GM21717 (cell line): Measurements from ENCODE around the gene KCNJ6.

Experiments used
- ATAC-seq: cut with Tn5 transposase; IDR thresholded peaks from one replicate; pipeline ENCODE4 v1.9.1; 2021; ENCODE audit warnings: mild to moderate bottlenecking, moderate library complexity; ENCODE audit not compliant: unreplicated experiment

KCNJ6 gene

GRCh38 chr21:37868446-37869295 lies 47.6 kb downstream of the KCNJ6 start:
- ATAC-seq: no peak

DNA sequence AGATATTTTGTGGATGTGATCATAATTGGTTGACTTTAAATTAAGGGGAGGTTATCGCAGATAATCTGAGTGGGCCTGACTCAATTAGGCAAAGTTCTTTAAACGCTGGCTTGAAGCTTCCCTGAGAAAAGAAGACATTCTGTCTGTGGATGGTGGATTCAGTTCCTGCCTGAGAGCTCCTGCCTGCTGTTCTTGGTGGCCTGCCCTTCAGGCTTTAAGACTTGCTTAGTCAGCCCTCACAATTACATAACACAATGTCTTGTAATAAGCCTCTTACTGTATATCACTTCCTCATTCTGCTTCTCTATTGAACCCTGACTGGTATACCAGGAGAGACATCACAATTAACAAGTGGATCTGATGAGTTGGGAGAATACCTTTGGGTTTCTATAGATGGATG lies 50.2 kb downstream of the KCNJ6 start:
- no peak for ATAC-seq

DNA sequence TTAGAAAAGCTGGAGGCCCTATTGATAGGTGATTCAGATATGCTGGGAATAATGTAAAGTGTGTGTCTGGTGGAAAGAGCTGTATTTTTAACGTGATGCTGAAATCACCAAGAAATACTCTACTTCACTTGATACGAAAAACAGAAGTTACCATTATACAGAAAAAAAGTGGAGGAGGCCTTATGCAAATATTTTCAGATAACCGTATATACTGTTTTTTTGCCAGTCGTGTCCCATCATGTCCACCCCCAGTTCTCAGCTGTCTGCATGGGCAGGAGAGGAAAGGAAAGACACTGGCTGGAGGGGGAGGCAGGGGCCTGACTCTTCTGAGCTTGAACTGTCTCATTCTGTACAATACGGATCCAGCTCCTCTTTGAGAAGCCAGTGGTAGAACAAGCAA lies 51.1 kb downstream of the KCNJ6 start:
- no peak for ATAC-seq

- no peak for ATAC-seq
Measured at GRCh38 chr21:37863842-37864241, 52.4 kb downstream of the KCNJ6 start.

- no peak for ATAC-seq
Measured at GRCh38 chr21:37862536-37862935, 53.7 kb downstream of the KCNJ6 start.

DNA sequence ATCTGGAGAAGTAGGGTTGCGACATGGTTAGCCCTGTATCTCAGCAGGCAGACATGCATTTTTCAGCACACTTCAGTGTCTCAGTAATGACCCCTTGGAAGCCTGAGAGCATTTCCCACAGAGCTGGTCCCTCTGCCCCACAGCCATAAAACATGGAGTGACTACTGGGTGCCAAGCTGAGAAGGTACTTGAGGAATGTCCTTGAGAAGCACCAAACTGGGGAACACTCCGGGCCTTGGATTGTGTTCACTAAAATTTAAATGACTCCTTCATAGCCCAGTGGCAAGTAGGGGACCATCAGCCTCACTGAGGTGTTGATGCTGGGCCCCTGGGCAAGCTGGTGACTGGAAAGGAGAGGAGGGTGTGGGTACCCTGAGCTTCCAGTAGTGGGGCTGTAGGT lies 54.7 kb downstream of the KCNJ6 start:
- no peak for ATAC-seq

DNA sequence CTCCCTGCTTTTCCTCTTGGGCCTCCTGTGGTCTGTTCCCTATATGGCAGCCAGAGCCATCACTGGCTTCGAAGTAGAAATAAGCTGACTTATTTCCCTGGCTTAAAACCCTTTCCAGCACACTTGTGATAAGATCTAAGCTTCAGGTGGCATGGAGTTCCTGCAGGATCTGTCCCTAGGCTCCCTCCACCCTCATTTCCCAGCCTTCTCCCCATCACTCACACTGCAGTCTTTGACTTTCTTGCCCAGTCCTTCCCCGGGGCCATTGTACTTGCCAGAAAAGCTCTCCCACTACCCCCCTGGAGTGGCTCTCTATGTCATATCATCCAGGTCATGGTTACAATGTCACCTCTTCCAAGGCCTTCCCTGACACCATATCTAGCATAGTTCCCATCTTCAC lies 55.8 kb downstream of the KCNJ6 start:
- no peak for ATAC-seq

DNA sequence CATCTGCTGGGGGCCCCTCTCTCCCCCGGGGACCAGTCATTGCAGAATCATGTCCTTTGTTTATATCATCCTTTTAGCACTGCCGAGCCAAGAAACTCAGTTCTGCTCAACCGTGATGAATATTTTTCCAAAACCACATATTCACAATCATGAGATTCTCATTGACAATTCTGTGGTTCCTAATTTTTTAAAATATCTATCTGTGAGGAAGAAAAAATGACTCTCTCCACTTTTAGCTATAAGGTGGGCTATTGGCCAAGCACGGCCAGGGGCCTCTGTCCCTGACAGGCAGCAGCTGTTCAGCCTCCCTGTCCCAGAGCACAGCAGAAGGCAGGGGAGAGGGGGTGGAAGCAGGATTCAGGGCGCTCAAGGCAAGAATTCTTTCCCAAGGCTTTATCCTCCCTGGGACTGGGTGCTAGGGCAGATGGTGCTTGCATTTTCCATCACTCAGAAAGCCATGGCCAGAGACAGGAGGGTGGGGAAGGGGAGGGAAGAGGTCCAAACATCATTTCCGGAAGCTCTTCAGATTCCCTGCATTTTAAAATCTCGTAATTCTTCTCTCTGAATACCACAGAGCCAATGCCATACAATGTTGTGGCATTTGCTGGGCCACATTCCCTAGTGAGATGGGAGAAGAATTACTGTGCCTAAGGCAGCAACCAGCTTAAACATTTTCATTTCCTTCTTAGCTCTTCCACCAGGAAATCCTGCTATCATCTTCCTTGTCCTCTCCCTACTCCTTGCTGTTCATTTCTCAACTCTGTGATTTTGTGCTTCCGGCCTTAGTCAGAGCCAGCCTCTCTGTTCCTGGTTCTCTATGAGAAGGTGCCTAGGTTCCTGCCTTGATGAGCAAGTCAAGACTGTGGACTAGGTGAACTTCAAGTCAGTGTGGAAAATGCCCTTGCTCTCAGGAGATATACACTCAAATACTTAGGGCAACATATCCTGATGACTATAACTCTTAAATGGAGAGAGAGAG lies 60.3 kb downstream of the KCNJ6 start:
- ATAC-seq: no peak

DNA sequence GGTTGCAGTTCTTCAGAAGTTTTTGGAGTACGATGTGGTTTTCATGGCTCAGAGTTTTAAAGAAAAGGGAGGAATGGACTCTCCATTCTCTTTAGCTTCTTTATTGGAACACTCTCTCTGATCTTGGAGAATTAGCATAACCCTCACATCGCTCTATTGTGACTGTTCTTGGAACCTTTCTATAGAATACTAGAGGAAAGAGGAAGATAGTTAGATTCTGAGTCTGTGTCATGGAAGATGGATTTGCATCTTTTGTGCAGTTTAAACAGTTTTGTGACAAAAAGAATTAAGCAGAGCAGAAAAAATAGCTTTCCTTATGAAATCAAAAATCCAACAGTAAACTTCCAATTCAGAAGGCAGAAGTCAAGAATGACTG lies 61.0 kb downstream of the KCNJ6 start:
- no peak for ATAC-seq

GRCh38 chr21:37849506-37850102 lies 66.7 kb downstream of the KCNJ6 start:
- no peak for ATAC-seq

- ATAC-seq: no peak
Measured at GRCh38 chr21:37848721-37849490, 67.4 kb downstream of the KCNJ6 start.

GRCh38 chr21:37845535-37845934 lies 70.7 kb downstream of the KCNJ6 start:
- no peak for ATAC-seq

- ATAC-seq: no peak
Measured at GRCh38 chr21:37843191-37843590, 73.1 kb downstream of the KCNJ6 start.

DNA sequence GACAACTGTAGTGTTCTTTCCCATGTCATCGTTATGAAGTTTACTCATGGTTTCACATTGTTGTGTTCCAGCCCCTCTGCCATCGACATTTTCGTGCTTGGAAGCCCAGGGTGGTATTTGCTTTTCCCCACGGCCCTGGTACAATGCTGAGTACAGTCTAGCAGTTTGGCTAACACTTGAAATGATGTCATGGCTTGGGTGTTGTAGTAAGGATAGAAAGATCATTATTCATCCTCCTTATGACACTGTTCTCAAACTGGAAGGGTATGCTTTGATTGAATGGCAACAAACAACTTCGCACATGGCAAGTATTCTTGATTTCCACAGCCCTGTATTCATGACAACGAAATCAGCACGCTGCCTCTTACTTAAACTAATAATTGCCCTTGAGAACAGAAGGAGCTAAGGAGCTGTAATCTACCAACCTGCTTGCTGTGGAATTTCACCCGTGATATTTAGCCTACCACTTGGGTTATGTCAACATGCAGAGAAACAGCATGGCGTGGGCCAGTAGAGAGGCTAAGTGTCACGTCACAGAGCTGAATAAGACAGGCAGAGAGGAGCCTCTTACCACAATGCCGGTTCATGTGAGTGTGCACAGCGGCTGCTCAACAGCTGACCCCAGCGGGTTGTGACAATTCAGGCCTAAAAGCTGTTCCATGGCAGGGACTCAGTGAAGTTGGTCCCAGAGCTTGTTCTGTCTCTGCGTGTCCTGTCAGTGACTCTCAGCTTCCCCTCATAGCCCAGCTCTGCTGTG lies 73.9 kb downstream of the KCNJ6 start:
- ATAC-seq: no peak

- ATAC-seq: no peak
Measured at GRCh38 chr21:37837381-37837780, 78.9 kb downstream of the KCNJ6 start.

DNA sequence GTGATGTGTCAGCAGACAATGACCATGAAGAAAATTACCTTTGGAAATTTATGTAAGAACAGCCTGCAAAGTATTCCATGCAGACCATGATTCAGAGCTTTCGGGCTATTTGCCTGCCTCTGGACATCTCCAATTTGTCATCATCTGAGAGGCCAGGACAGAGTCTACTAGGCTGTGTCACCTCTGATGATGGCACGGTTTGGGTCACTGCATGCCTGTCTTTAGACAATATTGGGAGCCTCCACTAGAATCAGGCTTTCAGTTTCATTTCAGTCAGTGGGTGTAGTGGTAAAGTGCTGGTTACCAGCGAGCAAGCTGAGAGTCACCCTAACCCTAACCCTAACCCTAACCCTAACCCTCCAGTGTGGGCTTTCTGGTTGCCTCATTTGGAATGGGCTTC lies 80.8 kb downstream of the KCNJ6 start:
- no peak for ATAC-seq

DNA sequence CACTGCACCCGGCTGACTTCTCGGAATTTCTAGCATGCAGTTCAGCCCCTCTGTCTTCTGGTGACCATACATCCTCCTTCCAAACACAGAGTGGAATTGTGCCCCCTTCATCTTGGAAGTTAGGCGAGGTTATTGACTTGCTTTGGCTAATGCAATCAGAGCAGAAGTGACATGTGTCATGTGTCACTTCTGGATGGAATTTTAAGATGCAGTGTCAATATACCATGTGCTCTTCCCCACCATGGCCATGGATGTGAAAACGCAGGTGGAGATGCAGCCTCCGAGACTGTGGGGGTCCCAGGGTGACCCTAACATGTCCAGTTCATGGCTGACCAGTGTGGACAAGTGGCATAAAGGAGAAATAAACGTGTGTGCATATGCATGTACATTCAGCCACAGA lies 83.0 kb downstream of the KCNJ6 start:
- ATAC-seq: no peak

DNA sequence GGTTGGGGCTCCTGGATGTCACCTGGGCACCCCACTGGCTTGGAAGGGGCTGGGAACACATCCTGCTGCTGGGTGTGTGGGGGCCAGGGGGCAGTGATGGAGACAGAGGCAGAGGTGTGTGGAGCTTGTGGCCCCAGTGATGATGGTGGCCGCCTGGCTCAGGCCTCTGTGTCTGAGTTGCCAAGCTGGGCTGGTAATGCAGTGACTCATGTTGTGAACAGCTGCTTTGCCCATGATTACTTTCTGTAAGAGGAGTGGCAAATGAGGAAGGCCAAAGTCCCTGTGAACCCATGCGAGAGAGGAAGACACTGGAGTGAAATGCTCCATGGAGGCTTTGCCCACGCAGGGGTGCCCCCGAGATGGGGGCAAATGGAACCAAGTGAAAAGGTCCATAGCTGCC lies 86.8 kb downstream of the KCNJ6 start:
- no peak for ATAC-seq

GRCh38 chr21:37828991-37829390 lies 87.3 kb downstream of the KCNJ6 start:
- ATAC-seq: no peak

DNA sequence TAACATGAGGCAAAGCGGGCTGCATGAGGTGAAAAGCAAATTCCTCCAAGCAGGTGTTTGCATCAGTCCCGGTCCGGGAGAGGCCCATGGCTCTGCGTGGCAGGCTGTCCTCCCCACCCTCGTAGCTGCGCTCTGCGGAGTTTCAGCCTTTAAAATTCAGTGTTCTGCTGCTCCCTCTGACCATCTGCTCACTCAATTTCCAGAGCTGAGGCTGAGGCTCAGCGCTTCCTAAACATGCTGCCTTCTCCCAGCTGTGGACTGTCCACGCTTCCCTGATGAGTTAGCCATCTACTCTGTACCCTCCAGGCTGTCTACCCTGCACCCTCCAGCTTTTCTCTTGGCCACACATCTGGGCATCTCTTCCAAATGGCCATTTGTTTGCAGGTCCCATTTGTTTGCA lies 87.7 kb downstream of the KCNJ6 start:
- ATAC-seq: no peak
